ENCODE measurements around the gene DAB1.

Gene DAB1

GRCh38 chr1:57198912-57199311, 224.9 kb downstream of the DAB1 start:
- in situ Hi-C loops (cut with MboI; ENCODE audit: low pct_unique_long_range_greater_than_20kb, low sequenced_read_pairs, unreplicated experiment): no loop called here
- no peak for TF ChIP-seq CTCF (IDR thresholded peaks at IDR 0.05; ENCODE audit: extremely low read depth, insufficient read depth, missing control alignments)
- DNase-seq (ENCODE audit: low spot score): no peak

GRCh38 chr1:57195436-57195941, 228.4 kb downstream of the DAB1 start:
- DNase-seq (ENCODE audit: low spot score): no peak
- in situ Hi-C loops (cut with MboI; ENCODE audit: low pct_unique_long_range_greater_than_20kb, low sequenced_read_pairs, unreplicated experiment): no loop called here
- TF ChIP-seq CTCF (IDR thresholded peaks at IDR 0.05; ENCODE audit: extremely low read depth, insufficient read depth, missing control alignments): no peak

GRCh38 chr1:57192222-57192621, 231.6 kb downstream of the DAB1 start:
- DNase-seq (ENCODE audit: low spot score): no peak
- TF ChIP-seq CTCF (IDR thresholded peaks at IDR 0.05; ENCODE audit: extremely low read depth, insufficient read depth, missing control alignments): no peak
- in situ Hi-C loops (cut with MboI; ENCODE audit: low pct_unique_long_range_greater_than_20kb, low sequenced_read_pairs, unreplicated experiment): no loop called here

- TF ChIP-seq CTCF (IDR thresholded peaks at IDR 0.05; ENCODE audit: extremely low read depth, insufficient read depth, missing control alignments): no peak
- no peak for DNase-seq (ENCODE audit: low spot score)
- in situ Hi-C loops (cut with MboI; ENCODE audit: low pct_unique_long_range_greater_than_20kb, low sequenced_read_pairs, unreplicated experiment): no loop called here
These were observed 233.0 kb downstream of the DAB1 start for GRCh38 chr1:57190898-57191297.

- in situ Hi-C loops (cut with MboI; ENCODE audit: low pct_unique_long_range_greater_than_20kb, low sequenced_read_pairs, unreplicated experiment): no loop called here
- no peak for DNase-seq (ENCODE audit: low spot score)
- no peak for TF ChIP-seq CTCF (IDR thresholded peaks at IDR 0.05; ENCODE audit: extremely low read depth, insufficient read depth, missing control alignments)
These were observed 235.7 kb downstream of the DAB1 start for GRCh38 chr1:57188168-57188567.

GRCh38 chr1:57186455-57186854, 237.4 kb downstream of the DAB1 start:
- in situ Hi-C loops (cut with MboI; ENCODE audit: low pct_unique_long_range_greater_than_20kb, low sequenced_read_pairs, unreplicated experiment): no loop called here
- no peak for TF ChIP-seq CTCF (IDR thresholded peaks at IDR 0.05; ENCODE audit: extremely low read depth, insufficient read depth, missing control alignments)
- DNase-seq (ENCODE audit: low spot score): no peak

GRCh38 chr1:57179001-57179400, 244.9 kb downstream of the DAB1 start:
- TF ChIP-seq CTCF (IDR thresholded peaks at IDR 0.05; ENCODE audit: extremely low read depth, insufficient read depth, missing control alignments): no peak
- no peak for DNase-seq (ENCODE audit: low spot score)
- in situ Hi-C loops (cut with MboI; ENCODE audit: low pct_unique_long_range_greater_than_20kb, low sequenced_read_pairs, unreplicated experiment): no loop called here

Data from GM13977 (cell line).